Measurements from ENCODE around the gene C9orf72. TPM values are rescaled to one million over a fixed set of nuclear protein-coding genes. Genes with fewer than 3 reads are reported as not detected.

C9orf72 gene
- total RNA-seq, 3 donors from 2014 or later (not counting 1 experiment from before 2014, with no cell fraction given) = 12.5 to 19.0 (median 16.8) TPM

DNA sequence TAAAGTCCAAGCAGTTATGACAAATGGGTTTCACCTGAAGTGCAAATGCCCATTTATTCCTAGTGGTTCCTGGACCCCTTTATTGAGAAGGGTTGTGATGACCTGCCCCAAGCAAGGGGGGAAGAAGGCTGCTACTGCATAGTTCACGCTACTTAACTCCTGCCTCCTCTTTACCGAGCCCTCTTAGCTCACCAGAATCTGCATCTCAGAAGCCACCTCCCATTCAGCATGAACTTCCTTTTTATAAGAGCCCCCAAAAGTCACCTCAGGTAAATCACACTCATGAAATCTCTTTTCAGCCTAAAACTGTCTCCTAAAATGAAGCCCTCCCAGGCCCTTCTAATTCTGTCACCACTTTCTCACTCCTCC, 26.6 kb upstream of the C9orf72 start:
- H3K36me3 ChIP-seq (ENCODE audit: control insufficient read depth, insufficient read depth, low read length) = no peaks in the 10 kb centered on the region
- peak overlapping the region; percentile 6 for H3K27ac ChIP-seq (ENCODE audit: low read length)
- H3K27me3 ChIP-seq (ENCODE audit: control insufficient read depth, insufficient read depth, low read length) = no peaks in the 10 kb centered on the region
- H3K4me1 ChIP-seq (ENCODE audit: control insufficient read depth, insufficient read depth, low read length) = no peaks in the 10 kb centered on the region
- intact Hi-C loops (cut with micrococcal nuclease) = no loop called here
- DNase-seq (no peak), ATAC-seq (no peak)
- H3K9me3 Mint-ChIP-seq = no peaks in the 10 kb centered on the region
- no peak overlapping the region for H3K27ac Mint-ChIP-seq
- H3K36me3 Mint-ChIP-seq = no peaks in the 10 kb centered on the region
- TF ChIP-seq, protein P1, sequence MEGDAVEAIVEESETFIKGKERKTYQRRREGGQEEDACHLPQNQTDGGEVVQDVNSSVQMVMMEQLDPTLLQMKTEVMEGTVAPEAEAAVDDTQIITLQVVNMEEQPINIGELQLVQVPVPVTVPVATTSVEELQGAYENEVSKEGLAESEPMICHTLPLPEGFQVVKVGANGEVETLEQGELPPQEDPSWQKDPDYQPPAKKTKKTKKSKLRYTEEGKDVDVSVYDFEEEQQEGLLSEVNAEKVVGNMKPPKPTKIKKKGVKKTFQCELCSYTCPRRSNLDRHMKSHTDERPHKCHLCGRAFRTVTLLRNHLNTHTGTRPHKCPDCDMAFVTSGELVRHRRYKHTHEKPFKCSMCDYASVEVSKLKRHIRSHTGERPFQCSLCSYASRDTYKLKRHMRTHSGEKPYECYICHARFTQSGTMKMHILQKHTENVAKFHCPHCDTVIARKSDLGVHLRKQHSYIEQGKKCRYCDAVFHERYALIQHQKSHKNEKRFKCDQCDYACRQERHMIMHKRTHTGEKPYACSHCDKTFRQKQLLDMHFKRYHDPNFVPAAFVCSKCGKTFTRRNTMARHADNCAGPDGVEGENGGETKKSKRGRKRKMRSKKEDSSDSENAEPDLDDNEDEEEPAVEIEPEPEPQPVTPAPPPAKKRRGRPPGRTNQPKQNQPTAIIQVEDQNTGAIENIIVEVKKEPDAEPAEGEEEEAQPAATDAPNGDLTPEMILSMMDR (IDR thresholded peaks at IDR 0.05) = no peak
- no peaks in the 10 kb centered on the region for H3K9me3 ChIP-seq (ENCODE audit: control insufficient read depth, insufficient read depth, low read length)
- no peaks in the 10 kb centered on the region for H3K4me1 Mint-ChIP-seq
- H3K27me3 Mint-ChIP-seq (ENCODE audit: low read depth in 2 of 2) = peaks cover 8 to 33% of the 10 kb centered on the region in 2 donors
- no peak overlapping the region for H3K4me3 ChIP-seq (ENCODE audit: low read length)
- H3K4me3 Mint-ChIP-seq = no peak overlapping the region
- 51% methylated on average over 2 of the region's 2 CpGs for WGBS (ENCODE audit: insufficient coverage)

DNA sequence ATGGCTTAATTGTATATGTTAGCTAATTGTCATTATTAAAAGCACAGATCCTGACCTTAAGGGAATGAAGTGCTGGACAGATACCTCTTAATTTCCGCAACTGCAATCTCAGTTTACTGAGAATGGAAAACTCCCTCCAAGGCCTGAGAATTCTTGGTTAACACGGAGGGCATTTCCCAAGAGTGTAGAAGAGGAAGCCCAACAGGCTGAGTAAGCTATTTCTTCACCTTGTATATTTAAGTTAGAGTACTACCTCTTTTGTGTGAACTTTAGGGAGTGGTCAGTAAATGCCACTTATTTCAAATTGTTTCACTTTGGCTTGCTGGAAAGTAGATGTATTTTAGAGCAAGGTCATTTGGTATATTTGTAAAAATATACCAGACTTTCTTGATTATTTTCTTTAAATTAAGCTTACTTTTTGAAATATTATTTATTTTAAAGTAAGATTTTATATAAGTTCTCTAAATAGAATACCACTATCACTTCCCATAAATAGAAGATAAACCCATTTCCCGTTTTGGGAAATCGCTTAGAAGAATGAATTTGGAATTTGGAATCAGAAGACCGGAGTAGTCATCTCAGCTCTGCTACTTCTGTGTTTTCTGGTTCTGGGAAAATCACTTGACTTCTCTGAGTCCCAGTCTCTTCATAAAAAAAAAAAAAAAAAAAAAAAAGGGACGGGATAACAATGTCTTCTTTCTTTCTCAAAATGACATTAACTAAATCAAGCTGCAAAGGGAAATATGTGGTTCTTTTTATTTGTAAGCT, 26.0 kb upstream of the C9orf72 start:
- no peaks in the 10 kb centered on the region for H3K4me1 Mint-ChIP-seq
- Histone ChIP-seq H3K27ac (ENCODE audit: low read length) (peak overlapping the region; percentile 6), H3K36me3 (ENCODE audit: control insufficient read depth, insufficient read depth, low read length) (no peaks in the 10 kb centered on the region), H3K27me3 (ENCODE audit: control insufficient read depth, insufficient read depth, low read length) (no peaks in the 10 kb centered on the region), H3K9me3 (ENCODE audit: control insufficient read depth, insufficient read depth, low read length) (no peaks in the 10 kb centered on the region), H3K4me3 (ENCODE audit: low read length) (no peak overlapping the region), H3K4me1 (ENCODE audit: control insufficient read depth, insufficient read depth, low read length) (no peaks in the 10 kb centered on the region)
- no peak overlapping the region for H3K27ac Mint-ChIP-seq
- intact Hi-C loops (cut with micrococcal nuclease) = no loop called here
- H3K9me3 Mint-ChIP-seq = no peaks in the 10 kb centered on the region
- H3K27me3 Mint-ChIP-seq (ENCODE audit: low read depth in 2 of 2) = peaks cover 8 to 33% of the 10 kb centered on the region in 2 donors
- no peak for DNase-seq
- peak in 1 of 3 donors; percentile 39 for ATAC-seq
- 48% methylated on average over 2 of the region's 6 CpGs for WGBS (ENCODE audit: insufficient coverage)
- no peaks in the 10 kb centered on the region for H3K36me3 Mint-ChIP-seq
- TF ChIP-seq, protein P1 (IDR thresholded peaks at IDR 0.05) = no peak
- no peak overlapping the region for H3K4me3 Mint-ChIP-seq

DNA sequence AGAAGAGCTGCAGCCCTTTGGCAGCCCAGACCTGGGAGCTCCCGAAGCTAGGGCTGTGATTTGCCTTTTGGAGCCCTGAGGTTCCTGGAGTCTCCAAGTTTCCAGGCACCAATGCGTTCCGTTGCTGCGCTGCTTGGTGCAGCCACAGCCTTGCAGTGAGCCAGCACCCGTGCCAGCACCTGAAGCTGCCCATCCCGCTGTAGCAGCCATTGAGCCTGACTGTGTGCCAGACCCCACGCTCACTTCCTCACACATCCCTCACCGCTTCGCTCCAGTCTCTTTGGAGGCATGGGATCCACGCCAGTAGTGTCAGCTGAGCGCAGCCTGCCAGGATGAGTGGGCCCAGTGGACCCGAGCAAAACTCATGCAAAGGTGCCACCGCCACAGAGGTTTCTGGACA, 22.5 kb upstream of the C9orf72 start:
- intact Hi-C loops (cut with micrococcal nuclease) = no loop called here
- Mint-ChIP-seq H3K9me3 (no peaks in the 10 kb centered on the region), H3K27me3 (ENCODE audit: low read depth in 2 of 2) (peaks cover 16 to 37% of the 10 kb centered on the region in 2 donors), H3K27ac (no peak overlapping the region), H3K36me3 (no peaks in the 10 kb centered on the region), H3K4me1 (no peaks in the 10 kb centered on the region), H3K4me3 (no peak overlapping the region)
- Histone ChIP-seq H3K36me3 (ENCODE audit: control insufficient read depth, insufficient read depth, low read length) (no peaks in the 10 kb centered on the region), H3K4me1 (ENCODE audit: control insufficient read depth, insufficient read depth, low read length) (no peaks in the 10 kb centered on the region), H3K4me3 (ENCODE audit: low read length) (no peak overlapping the region), H3K9me3 (ENCODE audit: control insufficient read depth, insufficient read depth, low read length) (no peaks in the 10 kb centered on the region), H3K27me3 (ENCODE audit: control insufficient read depth, insufficient read depth, low read length) (no peaks in the 10 kb centered on the region), H3K27ac (ENCODE audit: low read length) (no peak overlapping the region)
- WGBS (ENCODE audit: insufficient coverage) = 90% methylated on average over 12 of the region's 13 CpGs
- TF ChIP-seq, protein P1 (IDR thresholded peaks at IDR 0.05) = no peak
- no peak for DNase-seq
- no peak for ATAC-seq

DNA sequence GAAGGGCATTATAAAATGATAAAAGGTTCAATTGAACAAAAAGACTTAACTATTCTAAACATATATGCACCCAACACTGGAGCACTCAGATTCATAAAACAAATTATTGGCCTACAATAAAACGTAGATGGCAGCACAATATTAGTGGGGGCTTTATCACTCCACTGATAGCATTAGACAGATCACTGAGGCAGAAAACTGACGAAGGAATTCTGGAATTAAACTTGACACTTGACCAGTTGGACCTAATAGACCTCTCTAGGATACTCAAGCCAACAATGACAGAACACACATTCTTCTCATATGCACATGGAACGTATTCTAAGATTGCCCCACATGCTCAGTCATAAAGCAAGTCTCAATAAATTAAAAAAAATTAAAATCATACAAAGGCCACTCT, 18.4 kb upstream of the C9orf72 start:
- Mint-ChIP-seq H3K27me3 (ENCODE audit: low read depth in 2 of 2) (peaks cover 39 to 62% of the 10 kb centered on the region in 2 donors), H3K36me3 (no peaks in the 10 kb centered on the region), H3K4me3 (no peak overlapping the region), H3K9me3 (no peaks in the 10 kb centered on the region), H3K4me1 (no peaks in the 10 kb centered on the region), H3K27ac (no peak overlapping the region)
- Histone ChIP-seq H3K4me1 (ENCODE audit: control insufficient read depth, insufficient read depth, low read length) (no peaks in the 10 kb centered on the region), H3K36me3 (ENCODE audit: control insufficient read depth, insufficient read depth, low read length) (no peaks in the 10 kb centered on the region), H3K27me3 (ENCODE audit: control insufficient read depth, insufficient read depth, low read length) (no peaks in the 10 kb centered on the region), H3K9me3 (ENCODE audit: control insufficient read depth, insufficient read depth, low read length) (no peaks in the 10 kb centered on the region), H3K4me3 (ENCODE audit: low read length) (no peak overlapping the region), H3K27ac (ENCODE audit: low read length) (no peak overlapping the region)
- no peak for DNase-seq
- no peak for ATAC-seq
- 74% methylated on average over 3 of the region's 3 CpGs for WGBS (ENCODE audit: insufficient coverage)
- intact Hi-C loops (cut with micrococcal nuclease) = no loop called here
- TF ChIP-seq, protein P1 (IDR thresholded peaks at IDR 0.05) = no peak
